HPDE6-E6E7 (cell line): ENCODE results near the gene PSD4.
A peak's percentile ranks its signal among the peaks of the same experiment; 100 is the strongest.

Experiments used
- DNase-seq: peaks from one replicate; pipeline ENCODE4 v3.0.0; 2011; ENCODE audit warnings: missing footprints; ENCODE audit errors: extremely low spot score

Gene PSD4

DNA sequence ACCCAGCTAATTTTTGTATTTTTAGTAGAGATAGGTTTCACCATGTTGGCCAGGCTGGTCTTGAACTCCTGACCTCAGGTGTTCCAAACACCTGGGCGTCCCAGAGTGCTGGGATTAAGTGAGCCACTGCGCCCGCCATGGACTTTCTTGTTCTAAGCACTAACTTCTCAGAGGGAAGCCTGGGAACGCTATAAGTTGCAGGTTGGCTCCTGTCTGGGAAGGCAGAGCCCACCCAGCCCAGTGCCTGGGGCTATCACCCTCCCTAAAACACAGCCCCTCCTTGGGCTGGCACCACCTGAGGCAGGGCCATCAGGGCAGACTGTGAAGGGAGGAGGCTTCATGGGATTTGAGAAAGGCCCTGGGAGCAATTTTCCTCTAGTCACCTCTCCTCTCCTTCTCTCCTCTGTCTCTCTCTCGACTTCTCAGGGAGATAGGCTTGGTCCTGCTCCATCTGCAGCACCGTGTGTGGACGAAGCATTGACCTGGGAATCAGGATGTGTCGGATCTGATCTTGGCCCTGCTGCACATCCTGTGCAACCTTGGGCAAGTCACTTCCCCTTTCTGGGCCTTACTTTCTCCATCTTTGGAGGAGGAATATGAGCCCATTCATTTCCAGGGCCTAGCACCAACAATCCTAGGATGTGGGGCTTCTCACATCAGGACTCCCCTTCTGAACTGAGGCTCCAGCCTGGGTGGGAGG is 10.9 kb downstream of the PSD4 start:
- no peak for DNase-seq

DNA sequence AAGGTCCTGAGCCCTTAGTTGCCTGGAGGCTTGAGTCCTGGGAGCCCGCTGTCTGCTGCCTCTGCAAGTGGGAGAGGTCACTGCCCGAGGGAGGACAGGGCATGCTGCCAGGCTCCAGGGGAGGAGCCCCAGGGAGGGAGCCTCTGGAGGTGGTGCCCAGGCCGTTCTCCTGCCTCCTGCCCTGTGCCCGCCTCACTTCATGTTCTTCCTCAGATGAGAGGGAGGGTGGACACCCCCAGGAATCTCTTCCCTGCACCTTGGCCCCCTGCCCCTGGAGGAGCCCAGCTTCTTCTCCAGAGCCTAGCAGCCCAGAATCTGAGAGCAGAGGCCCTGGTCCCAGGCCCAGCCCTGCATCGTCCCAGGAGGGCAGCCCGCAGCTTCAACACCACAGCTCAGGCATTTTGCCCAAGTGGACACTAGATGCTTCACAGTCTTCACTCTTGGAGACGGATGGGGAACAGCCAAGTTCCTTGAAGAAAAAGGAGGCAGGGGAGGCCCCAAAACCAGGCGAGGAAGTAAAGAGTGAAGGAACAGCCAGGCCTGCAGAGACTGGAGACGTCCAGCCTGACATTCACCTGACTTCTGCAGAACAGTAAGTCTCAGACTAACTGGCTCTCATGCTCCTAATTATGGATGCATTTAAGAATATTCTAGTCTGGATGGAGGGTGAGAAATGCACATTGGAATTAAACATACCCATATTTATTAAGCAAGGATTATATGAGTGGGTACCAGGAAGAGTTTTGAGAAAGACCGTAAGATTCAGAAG is 12.1 kb downstream of the PSD4 start:
- DNase-seq, result no peak

DNA sequence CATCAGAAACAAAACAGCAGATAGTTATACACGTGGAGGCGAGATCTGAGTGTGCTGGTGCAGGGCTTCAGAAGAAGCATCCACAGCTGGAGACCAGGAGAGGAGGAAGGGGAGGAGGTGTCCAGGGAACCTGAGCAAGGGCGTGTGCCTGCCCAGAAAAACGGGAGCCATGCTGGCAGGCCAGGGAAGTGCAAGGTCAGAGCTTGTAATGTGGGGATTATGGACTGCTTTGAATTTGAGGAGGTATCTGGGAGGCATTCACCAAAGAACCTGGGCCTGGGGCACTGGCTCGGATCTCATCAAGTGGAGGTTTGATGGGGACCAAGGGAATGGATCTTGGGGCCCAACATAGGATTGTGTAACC is 12.6 kb downstream of the PSD4 start:
- no peak for DNase-seq

DNA sequence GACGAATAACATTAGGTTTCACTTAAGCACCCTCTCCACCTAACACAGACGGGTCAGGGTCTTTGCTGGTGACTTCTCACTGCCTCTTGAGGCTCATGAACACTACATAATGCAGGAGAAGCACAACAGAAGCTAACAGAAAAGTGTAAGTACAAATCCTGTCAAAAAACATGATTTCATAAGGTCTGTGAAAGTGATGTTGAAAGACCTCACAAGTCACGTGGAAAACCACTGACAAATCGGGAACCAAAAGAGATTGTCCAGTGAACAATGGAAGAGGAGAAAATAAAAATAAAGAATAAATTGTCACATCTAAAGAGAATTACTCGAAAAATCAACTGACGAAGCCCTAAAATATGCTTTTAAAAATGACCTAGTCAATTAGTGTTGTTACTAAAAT is 14.0 kb downstream of the PSD4 start:
- DNase-seq, result no peak

DNA sequence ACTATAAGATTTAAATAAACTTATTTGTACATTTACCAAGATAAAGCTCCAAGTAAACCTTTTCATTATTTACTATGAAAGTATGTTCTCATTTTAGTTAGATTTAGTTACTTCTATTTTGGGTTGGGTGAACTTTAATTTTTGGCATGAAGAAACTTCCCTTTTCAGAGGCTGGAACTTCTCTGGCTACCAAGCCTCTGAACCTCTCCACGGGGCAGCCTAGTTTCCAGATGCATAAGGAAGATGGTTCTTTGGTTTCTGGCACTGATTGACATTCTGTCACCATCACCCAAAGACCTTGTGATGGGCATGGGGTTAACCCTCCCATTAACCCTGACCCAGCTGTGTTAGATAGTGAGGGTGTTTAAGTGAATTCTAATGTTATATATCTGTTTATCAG is 17.1 kb downstream of the PSD4 start:
- DNase-seq, result no peak

DNA sequence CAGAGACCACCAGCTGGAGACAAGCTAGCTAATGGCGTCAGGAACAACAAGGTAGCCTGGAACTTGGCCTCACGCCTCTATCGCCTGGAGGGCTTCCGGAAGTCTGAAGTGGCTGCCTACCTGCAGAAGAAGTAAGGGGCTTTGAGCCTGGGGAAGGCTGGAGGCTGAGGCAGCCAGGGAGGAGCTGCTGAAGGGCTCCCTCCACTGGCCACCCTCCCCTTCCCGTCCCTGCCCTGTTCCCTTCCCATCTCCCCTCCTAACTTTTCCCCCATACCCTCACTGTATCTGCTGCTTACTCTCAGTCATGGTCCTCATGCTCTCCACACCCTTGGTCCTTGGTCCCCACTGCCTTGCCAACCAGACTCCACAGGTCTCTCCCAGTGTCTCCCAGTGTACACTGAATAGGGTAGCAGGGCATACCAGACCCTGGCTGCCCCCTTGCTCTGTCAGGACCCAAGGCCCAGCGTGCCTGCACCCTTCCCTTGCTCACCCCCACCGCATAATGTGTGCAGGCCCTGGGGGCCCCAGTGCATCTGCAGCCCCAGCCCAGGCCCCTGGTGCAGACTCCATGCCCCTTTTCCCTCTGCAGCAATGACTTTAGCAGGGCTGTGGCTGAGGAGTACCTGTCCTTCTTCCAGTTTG is 18.8 kb downstream of the PSD4 start:
- DNase-seq, result no peak

DNA sequence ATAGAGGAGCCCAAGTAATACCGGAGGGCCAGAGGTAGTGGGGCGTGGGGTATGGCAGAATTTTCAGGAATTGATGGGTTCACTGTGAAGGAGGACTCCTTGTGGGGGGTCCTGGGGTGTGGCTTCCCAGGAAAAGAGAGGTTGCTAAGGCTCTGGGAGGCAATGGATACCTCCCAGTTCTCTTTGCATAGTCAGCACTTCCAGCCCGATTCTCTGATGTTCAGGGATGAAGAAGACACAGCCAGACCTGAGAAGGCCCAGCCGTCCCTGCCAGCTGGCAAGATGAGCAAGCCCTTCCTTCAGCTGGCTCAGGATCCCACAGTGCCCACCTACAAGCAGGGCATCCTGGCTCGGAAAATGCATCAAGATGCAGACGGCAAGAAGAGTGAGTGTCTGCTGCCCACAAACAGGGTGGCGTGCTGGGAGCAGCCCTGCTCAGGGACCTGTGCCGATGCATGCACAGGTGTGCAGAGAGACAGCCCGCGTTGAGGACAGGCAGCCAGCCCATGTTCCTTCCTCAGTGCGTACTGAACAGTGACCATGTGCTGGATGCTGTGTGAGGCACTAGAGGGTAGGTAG is 22.2 kb downstream of the PSD4 start:
- no peak for DNase-seq

DNA sequence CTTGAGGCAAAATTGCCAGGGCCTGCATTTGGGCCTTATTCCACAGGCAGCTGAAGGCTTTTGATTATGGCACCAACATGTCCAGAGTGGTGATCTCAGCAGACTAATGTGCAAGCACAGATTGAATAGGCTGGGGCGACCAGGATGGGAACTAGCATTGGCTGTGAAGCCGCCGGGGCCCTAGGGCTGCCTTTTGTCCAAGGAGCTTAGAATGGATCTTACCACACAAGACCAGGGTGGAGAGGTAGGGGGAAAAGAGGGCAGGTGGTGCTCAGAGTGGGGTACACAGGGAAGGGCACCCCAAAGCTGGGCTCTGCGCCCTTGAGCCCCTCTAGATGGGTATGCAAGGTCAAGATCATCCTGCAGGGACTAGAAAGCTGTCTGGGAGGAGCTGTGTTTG is 23.1 kb downstream of the PSD4 start:
- no peak for DNase-seq

DNA sequence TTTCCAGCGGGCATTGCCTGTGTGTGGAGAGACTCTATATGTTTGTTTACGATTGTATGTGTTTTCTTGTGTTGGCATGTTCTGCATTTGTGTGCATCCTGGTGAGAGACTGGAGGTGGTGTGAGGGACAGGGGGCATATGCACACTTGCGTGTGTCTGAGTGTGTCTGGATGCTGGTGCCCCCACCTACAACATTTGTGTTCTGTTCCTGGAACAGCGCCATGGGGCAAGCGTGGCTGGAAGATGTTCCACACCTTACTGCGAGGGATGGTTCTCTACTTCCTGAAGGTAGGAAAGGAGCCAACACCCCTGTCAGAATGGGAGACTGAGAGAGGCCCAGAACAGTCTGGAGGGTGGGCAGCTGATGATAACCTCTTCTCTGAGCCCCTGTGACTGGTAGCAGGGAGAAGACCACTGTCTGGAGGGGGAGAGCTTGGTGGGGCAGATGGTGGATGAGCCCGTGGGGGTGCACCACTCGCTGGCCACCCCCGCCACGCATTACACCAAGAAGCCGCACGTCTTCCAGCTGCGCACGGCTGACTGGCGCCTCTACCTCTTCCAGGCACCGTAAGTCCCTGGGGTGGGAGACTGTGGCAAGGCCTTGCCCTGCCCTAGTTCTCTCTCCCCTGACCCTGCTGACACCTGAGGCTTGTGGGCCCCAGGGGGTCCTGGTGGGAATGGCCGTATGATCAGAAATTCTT is 23.7 kb downstream of the PSD4 start:
- no peak for DNase-seq

DNA sequence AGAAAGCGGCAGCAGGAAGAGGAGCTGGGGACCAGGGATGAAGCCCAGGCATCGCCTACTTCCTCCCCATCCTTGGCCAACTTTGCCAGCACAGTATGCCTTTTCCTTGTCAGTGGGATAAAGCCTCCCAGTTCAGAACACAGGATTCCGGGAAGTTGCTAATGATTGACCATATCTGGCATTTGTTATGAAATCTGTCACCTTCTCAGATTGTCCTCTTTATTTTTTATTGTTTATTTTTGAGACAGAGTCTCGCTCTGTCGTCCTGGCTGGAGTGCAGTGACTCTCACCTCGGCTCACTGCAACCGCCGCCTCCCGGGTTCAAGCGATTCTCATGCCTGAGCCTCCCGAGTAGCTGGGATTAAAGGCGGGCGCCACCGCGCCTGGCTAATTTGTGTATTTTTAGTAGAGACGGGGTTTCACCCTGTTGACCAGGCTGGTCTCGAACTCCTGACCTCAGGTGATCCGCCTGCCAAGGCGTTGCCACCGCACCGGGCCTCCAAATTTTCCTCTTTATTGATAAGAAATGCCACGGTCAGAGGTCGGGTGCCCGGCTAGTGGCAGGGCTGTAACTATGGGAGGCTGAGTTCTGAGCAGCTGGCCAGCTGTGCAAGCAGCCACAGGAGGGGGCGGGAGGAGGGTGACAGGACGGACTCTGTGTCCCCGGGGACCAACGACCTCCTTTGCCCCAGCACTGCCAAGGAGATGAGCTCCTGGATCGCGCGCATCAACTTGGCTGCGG is 24.4 kb downstream of the PSD4 start:
- DNase-seq, result no peak

DNA sequence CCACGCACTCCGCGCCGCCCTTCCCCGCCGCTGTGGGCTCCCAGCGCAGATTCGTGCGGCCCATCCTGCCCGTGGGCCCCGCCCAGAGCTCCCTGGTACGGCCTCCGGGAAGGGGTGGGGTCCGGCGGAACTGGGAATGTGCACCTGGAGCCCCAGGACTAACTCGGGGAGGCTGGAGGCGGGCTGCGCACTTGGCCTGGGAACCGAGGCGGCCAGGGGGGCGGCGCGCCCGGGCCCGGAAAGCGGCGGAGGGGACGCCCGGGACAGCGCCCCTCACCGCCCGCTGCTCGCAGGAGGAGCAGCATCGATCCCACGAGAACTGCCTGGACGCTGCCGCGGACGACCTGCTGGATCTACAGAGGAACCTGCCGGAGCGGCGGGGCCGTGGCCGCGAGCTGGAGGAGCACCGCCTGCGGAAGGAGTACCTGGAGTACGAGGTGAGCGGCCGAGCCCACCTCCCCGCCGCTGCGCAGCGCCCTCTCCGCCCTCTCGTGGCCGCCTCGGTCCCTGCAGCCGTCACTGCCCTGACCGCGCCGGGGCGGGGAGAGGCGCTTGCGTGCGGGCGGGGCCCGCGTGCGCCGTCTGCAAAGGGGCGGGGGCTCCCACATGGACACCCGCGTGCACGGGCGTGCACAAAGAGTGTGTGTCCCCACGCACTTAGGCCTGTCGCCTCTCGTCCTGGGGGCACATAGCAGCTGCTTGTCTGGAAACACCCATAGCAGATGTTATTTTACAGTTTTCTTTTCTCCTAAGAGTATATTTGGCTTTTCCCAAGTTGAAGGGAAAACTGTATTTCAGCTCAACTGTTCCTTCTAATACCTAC is 25.2 kb downstream of the PSD4 start:
- peak; percentile 88 for DNase-seq

DNA sequence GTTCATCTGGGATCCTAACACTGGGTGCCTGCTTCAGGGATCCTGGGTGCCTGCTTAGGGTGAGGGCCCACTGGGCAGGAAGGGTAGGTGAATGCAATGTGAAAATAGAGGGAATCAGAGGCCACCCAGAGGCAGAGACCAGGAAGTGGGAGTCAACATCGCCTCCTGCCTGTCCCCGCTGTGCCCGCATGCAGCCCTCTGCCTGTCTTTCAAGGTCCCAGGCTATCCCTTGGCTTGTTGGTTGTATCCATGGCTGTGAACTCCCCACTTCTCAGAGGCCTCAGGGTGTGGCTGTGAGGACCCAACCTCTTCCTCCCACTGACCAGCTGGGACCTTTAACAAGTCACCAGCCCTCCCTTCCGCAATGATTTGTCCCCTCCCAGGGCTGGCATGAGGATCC is 26.5 kb downstream of the PSD4 start:
- no peak for DNase-seq

DNA sequence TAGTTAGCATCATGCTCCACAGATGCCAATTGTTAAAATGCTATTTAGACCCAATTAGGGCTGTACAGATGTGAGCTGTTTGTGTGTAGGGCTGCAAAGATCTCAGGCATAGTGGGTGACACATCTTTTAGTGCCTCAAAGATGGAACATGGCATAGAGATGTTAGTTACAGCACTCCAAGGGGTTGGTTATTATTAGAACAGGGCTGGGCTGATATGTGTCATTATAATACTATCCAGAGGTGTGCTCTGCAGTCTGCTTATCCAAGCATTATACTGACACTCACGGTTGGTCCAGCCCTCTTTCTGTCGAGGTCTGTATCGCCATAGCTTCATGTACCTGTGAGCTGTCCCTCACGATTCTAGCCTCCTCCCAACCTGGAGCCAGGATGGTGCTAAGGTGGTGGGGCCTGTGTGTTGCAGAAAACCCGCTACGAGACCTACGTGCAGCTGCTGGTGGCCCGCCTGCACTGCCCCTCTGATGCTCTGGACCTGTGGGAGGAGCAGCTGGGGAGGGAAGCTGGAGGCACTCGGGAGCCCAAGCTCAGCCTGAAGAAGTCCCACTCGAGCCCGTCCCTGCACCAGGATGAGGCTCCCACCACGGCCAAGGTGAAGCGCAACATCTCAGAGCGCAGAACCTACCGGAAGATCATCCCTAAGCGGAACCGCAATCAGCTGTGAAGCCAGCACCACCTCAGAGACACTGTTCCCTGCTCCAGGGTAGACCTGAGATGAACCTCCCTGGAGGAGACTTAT is 27.1 kb downstream of the PSD4 start:
- DNase-seq, result peak; percentile 33

DNA sequence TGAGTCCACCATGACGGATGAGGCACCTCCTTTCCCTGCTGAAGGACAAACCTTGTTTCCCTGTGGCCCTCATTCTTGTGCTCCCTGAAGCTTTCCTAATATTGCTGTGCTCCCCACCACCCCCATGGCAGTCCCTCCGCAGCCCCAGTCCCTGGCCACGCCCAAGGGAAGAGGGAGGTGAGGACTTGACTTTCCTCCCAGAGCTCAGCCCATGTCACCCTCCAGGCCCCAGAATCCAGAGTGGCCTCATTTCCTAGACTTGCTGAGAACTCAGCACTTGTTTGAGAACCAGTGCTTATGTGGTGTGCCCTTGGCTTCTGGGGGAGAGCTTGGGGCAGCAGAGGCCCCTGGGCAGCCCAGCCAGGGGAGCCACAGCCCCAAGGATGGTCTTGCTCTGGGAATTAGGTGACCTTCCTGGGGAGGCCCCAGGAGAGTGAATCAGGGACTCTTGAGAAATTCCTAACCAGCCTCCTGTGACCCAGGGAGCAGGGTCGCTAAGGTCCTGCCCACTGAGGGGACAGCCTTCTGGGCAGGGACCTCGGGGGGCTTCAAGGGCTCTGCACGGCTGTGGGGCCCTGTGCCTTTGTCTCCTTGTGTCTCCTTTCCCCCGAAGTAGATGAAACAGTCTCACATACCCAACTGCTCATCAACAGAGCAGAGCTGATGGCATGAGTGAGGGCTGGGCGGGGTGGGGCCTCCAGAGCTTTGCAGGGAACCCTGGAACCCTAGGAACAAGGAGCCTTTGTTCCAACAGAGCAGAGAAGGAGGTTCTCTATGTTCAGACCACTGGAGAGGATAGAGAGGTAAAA is 27.9 kb downstream of the PSD4 start:
- DNase-seq, result no peak

DNA sequence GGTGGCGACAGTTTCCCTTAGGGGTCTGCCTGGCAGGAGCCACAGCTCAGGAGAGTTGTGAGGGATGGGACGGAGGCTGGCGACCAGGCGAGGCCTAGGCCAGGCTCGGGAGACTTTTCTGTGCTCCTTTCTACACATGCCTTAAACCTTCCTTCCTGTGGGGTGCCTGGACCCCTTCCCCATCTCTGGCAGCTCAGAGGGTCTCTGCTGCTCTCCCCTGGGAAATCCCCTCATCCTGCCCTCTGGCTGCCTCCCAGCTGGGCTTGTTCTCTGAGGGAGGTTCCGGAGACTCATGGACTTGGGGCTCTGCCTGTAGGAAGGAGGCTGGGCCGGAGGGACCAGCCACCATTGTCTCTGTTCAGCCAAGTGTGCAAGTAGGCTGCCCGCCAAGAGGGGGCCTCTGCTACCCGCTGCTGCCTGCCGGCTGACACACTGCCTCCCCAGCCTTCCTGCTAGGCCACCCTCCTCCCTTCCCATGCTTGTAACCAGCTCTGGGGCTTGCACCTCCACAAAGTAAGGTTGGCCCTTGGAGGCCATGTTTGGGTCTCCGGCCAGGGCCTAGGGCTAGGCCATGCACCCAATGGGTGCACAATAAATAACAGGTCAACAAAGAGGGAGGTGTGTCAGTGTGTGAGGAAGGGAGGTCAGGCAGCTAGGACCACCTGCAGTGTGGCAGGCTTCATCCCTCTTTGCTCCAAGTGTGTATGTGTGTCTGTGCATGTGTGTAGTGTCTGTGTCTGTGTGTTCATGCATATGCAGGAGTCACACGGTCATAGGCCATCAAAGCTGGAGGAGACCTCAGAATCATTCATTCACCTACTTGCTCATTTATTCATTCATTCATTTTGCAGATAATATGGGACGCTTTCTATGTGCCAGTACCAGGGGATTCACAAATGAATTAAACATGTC is 28.8 kb downstream of the PSD4 start:
- no peak for DNase-seq

DNA sequence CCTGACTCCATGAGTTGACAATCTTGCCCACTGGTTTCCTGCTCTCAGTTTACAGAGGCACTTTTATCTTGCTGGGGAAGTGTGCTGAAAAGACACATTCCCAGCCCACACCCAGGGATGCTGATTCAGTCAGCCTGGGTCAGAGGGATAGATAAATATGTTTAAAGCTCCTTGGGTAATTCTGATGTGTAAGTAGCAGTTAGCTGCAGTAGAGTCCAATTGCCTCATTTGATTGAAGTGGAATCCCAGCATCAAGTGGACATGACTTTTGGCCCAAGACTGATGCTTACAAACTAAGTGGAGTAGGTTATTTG is 29.4 kb downstream of the PSD4 start:
- DNase-seq, result no peak

DNA sequence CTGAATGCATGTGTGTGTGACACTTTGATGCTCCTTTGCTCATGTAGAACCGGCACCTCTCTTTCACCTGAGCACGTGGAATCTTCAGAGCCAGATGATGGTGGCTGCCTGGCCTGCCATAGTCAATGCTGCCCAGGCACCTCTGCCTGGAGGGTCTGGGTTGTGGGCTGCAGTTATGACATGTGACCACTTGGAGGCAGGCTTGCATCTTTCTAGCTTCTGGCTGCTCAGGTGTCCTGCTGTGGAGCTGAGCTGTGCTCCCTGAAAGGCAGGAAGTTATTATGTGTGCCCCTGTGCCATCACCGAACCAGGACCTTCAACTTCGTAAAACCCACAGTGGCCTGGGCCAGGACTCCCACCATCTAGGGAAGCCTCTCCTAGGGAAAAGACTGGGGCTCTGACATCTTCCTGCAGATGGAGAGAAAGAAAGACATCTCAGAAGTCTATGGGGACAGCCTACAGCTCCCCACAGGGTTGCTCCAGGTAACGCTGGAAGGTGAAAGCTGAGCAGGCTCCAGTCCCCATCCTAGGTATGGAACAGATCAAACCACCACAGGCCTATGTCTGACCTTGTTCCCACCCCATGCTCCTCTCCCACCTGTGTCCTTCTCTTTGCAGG is 30.2 kb downstream of the PSD4 start:
- peak; percentile 70 for DNase-seq

DNA sequence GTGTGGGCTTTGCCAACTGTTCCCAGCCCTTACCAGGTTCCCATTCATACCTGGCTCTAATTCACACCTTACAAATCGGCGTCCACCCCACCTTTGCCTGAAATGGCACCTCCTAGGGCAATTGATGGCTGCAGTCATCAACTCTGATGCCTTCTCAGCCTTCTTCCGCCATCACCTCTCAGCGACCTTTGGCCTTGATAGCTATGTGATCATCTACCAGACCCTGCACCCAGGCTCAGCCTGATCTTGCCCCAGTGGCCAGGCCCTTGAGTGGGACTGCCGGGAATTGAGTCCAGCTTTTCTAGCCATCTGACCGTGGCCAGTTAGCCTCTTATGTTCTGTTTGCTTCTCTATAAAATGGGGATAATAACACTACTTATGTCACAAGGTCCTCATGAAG is 32.5 kb downstream of the PSD4 start:
- no peak for DNase-seq
